GM10248 (cell line): ENCODE data around the gene SH3RF1.

Source experiments
- CTCF ChIA-PET: fragments of 300-600 bp; sonication (Branson Sonifier 250); formaldehyde crosslinking; extraction: SDS; loops from one replicate; lab custom pipeline; 2021; ENCODE audit warnings: antibody characterized with exemption; lab: Yijun Ruan, JAX
- POLR2A ChIA-PET: fragments of 350-650 bp; sonication (Branson Sonifier 250); formaldehyde crosslinking; extraction: SDS; loops from one replicate; lab custom pipeline; 2020; ENCODE audit warnings: antibody characterized with exemption; lab: Yijun Ruan, JAX
- DNase-seq: peaks from one replicate; pipeline ENCODE4 v3.0.0; 2012; ENCODE audit errors: extremely low spot score
- TF ChIP-seq, protein P1 (sequence below): IDR thresholded peaks from 2 replicates; pipeline ENCODE4 v1.5.1; 2012; ENCODE audit warnings: mild to moderate bottlenecking, low read depth; ENCODE audit errors: extremely low read depth, missing control alignments, control extremely low read depth

Gene SH3RF1

GRCh38 chr4:169071747-169072146, 199.0 kb downstream of the SH3RF1 start:
- TF ChIP-seq, protein P1, sequence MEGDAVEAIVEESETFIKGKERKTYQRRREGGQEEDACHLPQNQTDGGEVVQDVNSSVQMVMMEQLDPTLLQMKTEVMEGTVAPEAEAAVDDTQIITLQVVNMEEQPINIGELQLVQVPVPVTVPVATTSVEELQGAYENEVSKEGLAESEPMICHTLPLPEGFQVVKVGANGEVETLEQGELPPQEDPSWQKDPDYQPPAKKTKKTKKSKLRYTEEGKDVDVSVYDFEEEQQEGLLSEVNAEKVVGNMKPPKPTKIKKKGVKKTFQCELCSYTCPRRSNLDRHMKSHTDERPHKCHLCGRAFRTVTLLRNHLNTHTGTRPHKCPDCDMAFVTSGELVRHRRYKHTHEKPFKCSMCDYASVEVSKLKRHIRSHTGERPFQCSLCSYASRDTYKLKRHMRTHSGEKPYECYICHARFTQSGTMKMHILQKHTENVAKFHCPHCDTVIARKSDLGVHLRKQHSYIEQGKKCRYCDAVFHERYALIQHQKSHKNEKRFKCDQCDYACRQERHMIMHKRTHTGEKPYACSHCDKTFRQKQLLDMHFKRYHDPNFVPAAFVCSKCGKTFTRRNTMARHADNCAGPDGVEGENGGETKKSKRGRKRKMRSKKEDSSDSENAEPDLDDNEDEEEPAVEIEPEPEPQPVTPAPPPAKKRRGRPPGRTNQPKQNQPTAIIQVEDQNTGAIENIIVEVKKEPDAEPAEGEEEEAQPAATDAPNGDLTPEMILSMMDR: no peak
- ChIA-PET POLR2A (no interaction called here), CTCF (interaction anchor here (1.4 to 1.8 kb wide), 3 partner anchors 26 to 189 kb away, joined by 3 to 4 read pairs (median 4); partner anchors contain the start of gene CBR4)
- no peak for DNase-seq

DNA sequence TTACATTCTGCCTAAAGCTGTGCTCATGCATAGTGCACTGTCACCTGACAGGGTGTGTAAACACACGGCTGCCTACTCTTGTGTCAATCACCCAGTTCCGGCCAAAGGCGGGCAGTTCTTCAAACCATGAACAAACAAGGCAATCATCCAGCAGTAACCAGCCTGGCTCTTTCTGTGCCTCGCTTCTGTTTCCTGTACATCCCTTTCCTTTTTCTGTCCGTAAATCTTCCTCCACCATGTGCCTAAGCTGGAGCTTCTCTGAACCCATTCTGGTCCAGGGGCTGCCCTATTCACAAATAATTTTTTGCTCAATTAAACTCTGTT, 199.9 kb downstream of the SH3RF1 start:
- CTCF ChIA-PET: interaction anchor here (0.9 to 1.8 kb wide), 4 partner anchors 9 to 496 kb away, joined by 3 to 4 read pairs (median 3); no protein-coding TSS in a partner anchor
- DNase-seq: no peak
- POLR2A ChIA-PET: interaction anchor here (0.9 kb wide), 1 partner anchor 28 kb away, joined by 3 read pairs; no protein-coding TSS in a partner anchor
- TF ChIP-seq, protein P1: no peak

- ChIA-PET POLR2A (interaction anchor here (0.9 kb wide), 1 partner anchor 28 kb away, joined by 3 read pairs; no protein-coding TSS in a partner anchor), CTCF (interaction anchor here (0.9 to 3.0 kb wide), 7 partner anchors 8 to 496 kb away, joined by 3 to 11 read pairs (median 3); no protein-coding TSS in a partner anchor)
- no peak for DNase-seq
- TF ChIP-seq, protein P1: no peak
These were observed 200.5 kb downstream of the SH3RF1 start for GRCh38 chr4:169070071-169070894.

GRCh38 chr4:169068423-169068822, 202.3 kb downstream of the SH3RF1 start:
- ChIA-PET CTCF (interaction anchor here (0.8 to 3.0 kb wide), 14 partner anchors 8 to 194 kb away, joined by 3 to 11 read pairs (median 3); no protein-coding TSS in a partner anchor), POLR2A (no interaction called here)

GRCh38 chr4:169066934-169067333, 203.8 kb downstream of the SH3RF1 start:
- DNase-seq: no peak
- ChIA-PET CTCF (interaction anchor here (1.2 kb wide), 2 partner anchors 35 to 42 kb away, joined by 3 read pairs; no protein-coding TSS in a partner anchor), POLR2A (no interaction called here)
- TF ChIP-seq, protein P1: no peak

More at GRCh38 chr4:169068423-169068822, 202.3 kb downstream of the SH3RF1 start:
- TF ChIP-seq, protein P1: peak; percentile 16
- peak; percentile 30 for DNase-seq

DNA sequence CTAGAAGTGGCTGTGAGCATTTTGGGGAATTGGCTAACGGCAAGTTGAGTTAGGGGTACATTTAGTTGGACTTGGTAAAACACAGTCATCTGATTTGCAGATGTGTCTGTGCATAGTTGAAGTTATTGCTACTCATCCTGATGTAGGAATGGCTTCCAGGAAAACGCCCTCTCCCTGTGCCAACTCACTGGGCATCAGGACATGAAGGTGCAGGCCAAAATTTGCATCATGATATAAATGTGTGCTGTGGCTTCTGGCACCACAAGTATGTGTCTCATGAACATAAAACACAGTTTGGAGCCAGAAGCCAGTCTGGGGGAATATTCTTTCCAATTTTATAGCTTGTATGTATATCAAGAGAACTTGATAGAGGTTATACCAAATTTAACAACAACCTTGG, 206.5 kb downstream of the SH3RF1 start:
- CTCF ChIA-PET: interaction anchor here (0.9 to 1.6 kb wide), 4 partner anchors 16 to 58 kb away, joined by 3 to 4 read pairs (median 4); no protein-coding TSS in a partner anchor
- POLR2A ChIA-PET: no interaction called here
- TF ChIP-seq, protein P1: no peak
- no peak for DNase-seq
